ENCODE measurements around the gene CHKA. TPM values are rescaled to one million over a fixed set of nuclear protein-coding genes. Genes with fewer than 3 reads are reported as not detected.

The CHKA gene

Small RNAs within 50 kb of the gene (small RNA-seq; reads per million reads assigned to genes)
- gene MIR6753 (ENCODE audit: insufficient read depth) = not detected

All from mesendoderm (in vitro differentiated cells).